MCF 10A (cell line): ENCODE data around the gene TRIM54. TPM values are rescaled to one million over a fixed set of nuclear protein-coding genes. Genes with fewer than 3 reads are reported as not detected.

Experiments used
- BruUV-seq: library from RNA; stranded (reverse); fragments of 400-500 nt; replicated peaks from 2 replicates; lab custom pipeline; 2021; lab: Mats Ljungman, UMichigan
- CTCF ChIA-PET: fragments of 300-600 bp; sonication (Branson Sonifier 250); formaldehyde crosslinking; extraction: SDS; loops from one replicate; lab custom pipeline; 2021; ENCODE audit warnings: antibody characterized with exemption, inconsistent platforms; lab: Yijun Ruan, JAX
- POLR2A ChIA-PET: fragments of 300-600, 350-650 bp; sonication (Branson Sonifier 250); formaldehyde crosslinking; extraction: SDS; loops from one replicate; lab custom pipeline; 2020; ENCODE audit warnings: antibody characterized with exemption, inconsistent platforms; lab: Yijun Ruan, JAX
- DNase-seq: peaks from one replicate; pipeline ENCODE4 v3.0.0-alpha.2; 2018; ENCODE audit not compliant: unreplicated experiment
- H3K27ac Mint-ChIP-seq: one replicate; pipeline ENCODE4 v1.8.0; 2022; ENCODE audit warnings: mild to moderate bottlenecking, low read depth, mixed read lengths; ENCODE audit not compliant: unreplicated experiment
- H3K27me3 Mint-ChIP-seq: one replicate; pipeline ENCODE4 v1.8.0; 2022; ENCODE audit warnings: mixed read lengths; ENCODE audit not compliant: insufficient read depth, unreplicated experiment
- H3K36me3 Mint-ChIP-seq: one replicate; pipeline ENCODE4 v1.8.0; 2022; ENCODE audit warnings: mild to moderate bottlenecking, moderate library complexity, mixed read lengths; ENCODE audit not compliant: insufficient read depth, unreplicated experiment
- H3K4me1 Mint-ChIP-seq: one replicate; pipeline ENCODE4 v1.8.0; 2022; ENCODE audit warnings: mixed read lengths; ENCODE audit not compliant: insufficient read depth, unreplicated experiment
- H3K4me3 Mint-ChIP-seq: one replicate; pipeline ENCODE4 v1.8.0; 2022; ENCODE audit warnings: mild to moderate bottlenecking, moderate library complexity, mixed read lengths; ENCODE audit not compliant: unreplicated experiment
- H3K9me3 Mint-ChIP-seq: one replicate; pipeline ENCODE4 v1.8.0; 2022; ENCODE audit warnings: mixed read lengths; ENCODE audit not compliant: unreplicated experiment
- CTCF ChIP-seq: fragments of 200-600 bp; IDR thresholded peaks from one replicate; pipeline ENCODE4 v1.8.0; 2022; ENCODE audit warnings: antibody characterized with exemption, mild to moderate bottlenecking; ENCODE audit not compliant: unreplicated experiment
- intact Hi-C: fragments of 100-400 bp; cut with micrococcal nuclease; formaldehyde crosslinking; loops from 2 replicates; pipeline ENCODE4 v1.14.1; 2022
- total RNA-seq: library from RNA; stranded (reverse); gene quantifications from 2 replicates; pipeline ENCODE4 v1.2.3, GENCODE V29; 2022

The TRIM54 gene
- total RNA-seq, 1 experiment from 2014 or later, result not detected

DNA sequence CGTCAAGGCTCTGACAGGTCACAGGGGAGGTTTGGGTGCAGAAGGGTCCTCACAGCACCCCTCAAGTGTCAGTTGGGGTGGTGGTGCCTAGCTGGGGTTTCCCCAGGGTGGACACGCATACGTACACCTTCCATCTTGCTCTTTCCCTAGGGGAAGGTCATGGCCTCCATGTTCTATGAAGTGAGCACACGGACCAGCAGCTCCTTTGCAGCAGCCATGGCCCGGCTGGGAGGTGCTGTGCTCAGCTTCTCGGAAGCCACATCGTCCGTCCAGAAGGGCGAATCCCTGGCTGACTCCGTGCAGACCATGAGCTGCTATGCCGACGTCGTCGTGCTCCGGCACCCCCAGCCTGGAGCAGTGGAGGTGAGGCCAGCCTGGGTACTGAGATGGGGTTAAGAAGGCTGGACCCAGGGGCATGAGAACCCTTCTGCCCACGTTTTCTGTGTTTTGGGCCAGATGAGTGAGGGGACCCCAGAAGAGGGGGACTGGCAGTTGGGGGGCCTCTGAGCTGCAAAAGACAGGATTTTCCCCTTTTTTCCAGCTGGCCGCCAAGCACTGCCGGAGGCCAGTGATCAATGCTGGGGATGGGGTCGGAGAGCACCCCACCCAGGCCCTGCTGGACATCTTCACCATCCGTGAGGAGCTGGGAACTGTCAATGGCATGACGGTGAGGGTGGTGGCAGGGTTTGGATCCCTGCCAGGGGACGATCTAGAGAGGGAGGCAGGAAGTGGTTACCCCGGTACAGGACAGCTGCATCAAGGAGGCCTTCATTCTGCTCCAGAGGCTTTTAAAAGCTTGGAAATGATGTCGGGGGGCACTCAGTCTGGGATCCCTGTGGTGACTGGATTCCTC is 40.2 kb upstream of the TRIM54 start:
- no TSS peak for BruUV-seq

GRCh38 chr2:27242614-27242951 is 39.6 kb upstream of the TRIM54 start:
- intact Hi-C loops, result no loop called here
- Mint-ChIP-seq H3K27me3 (no peaks in the 10 kb centered on the region), H3K4me1 (no peaks in the 10 kb centered on the region), H3K9me3 (no peaks in the 10 kb centered on the region), H3K36me3 (peaks cover 59% of the 10 kb centered on the region), H3K4me3 (no peak overlapping the region), H3K27ac (no peak overlapping the region)
- ChIA-PET POLR2A (no interaction called here), CTCF (interaction anchor here (0.7 to 1.0 kb wide), 2 partner anchors 21 to 140 kb away, joined by 4 read pairs; no protein-coding TSS in a partner anchor)
- TF ChIP-seq CTCF, result no peak
- DNase-seq, result no peak
- BruUV-seq, result no TSS peak

More for the DNA sequence above, 40.2 kb upstream of the TRIM54 start:
- Mint-ChIP-seq H3K4me3 (no peak overlapping the region), H3K9me3 (no peaks in the 10 kb centered on the region), H3K4me1 (no peaks in the 10 kb centered on the region), H3K27ac (no peak overlapping the region), H3K27me3 (no peaks in the 10 kb centered on the region), H3K36me3 (peaks cover 65% of the 10 kb centered on the region)
- TF ChIP-seq CTCF, result no peak
- intact Hi-C loops, result no loop called here
- ChIA-PET POLR2A (no interaction called here), CTCF (interaction anchor here (1.0 to 1.4 kb wide), 7 partner anchors 34 to 140 kb away, joined by 3 to 8 read pairs (median 4); partner anchors contain the start of gene DNAJC5G)
- DNase-seq, result no peak

DNA sequence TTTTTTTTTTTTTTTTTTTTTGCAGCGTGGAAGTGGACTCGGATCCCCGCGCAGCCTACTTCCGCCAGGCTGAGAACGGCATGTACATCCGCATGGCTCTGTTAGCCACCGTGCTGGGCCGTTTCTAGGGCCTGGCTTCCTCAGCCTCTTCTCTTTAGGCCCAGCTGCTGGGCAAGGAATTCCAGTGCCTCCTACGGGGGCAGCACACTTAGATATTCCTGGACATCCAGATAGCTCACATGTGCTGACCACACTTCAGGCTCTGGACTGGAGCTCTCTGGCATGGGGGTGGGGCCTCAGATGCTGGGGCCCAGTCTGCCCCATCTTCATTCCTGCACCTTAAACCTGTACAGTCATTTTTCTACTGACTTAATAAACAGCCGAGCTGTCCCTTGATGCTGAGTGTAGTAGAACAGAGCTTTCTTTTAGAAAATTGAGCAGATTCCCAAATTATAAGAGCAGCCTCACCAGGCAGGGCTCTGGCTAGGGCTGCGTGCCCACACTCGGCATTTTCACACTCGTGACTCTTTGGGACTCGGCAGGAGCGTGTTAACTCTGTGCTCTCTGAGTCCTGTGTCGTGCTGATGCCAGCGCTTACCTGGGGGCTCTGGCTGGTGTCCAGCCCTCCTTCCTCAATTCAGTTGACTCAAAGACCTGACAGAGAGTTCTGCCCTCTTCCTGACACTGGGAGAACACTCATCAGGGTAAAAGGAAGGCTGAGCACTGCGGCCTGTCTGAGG is 38.7 kb upstream of the TRIM54 start:
- Mint-ChIP-seq H3K4me1 (no peaks in the 10 kb centered on the region), H3K27me3 (no peaks in the 10 kb centered on the region), H3K9me3 (no peaks in the 10 kb centered on the region), H3K27ac (no peak overlapping the region), H3K4me3 (no peak overlapping the region), H3K36me3 (peaks cover 51% of the 10 kb centered on the region)
- ChIA-PET POLR2A (no interaction called here), CTCF (no interaction called here)
- intact Hi-C loops, result no loop called here
- DNase-seq, result no peak
- TF ChIP-seq CTCF, result no peak
- BruUV-seq, result TSS peak; percentile 38

GRCh38 chr2:27245116-27245515 is 37.1 kb upstream of the TRIM54 start:
- H3K27me3 Mint-ChIP-seq, result no peaks in the 10 kb centered on the region
- no peak overlapping the region for H3K27ac Mint-ChIP-seq
- H3K4me1 Mint-ChIP-seq, result peaks cover 6% of the 10 kb centered on the region
- no peaks in the 10 kb centered on the region for H3K9me3 Mint-ChIP-seq
- CTCF ChIA-PET, result interaction anchor here (1.0 kb wide), 1 partner anchor 138 kb away, joined by 4 read pairs; no protein-coding TSS in a partner anchor
- DNase-seq, result no peak
- POLR2A ChIA-PET, result interaction anchor here (1.0 to 1.4 kb wide), 2 partner anchors 11 to 34 kb away, joined by 3 to 4 read pairs; no protein-coding TSS in a partner anchor
- peaks cover 45% of the 10 kb centered on the region for H3K36me3 Mint-ChIP-seq
- no peak overlapping the region for H3K4me3 Mint-ChIP-seq
- BruUV-seq, result no TSS peak
- no peak for TF ChIP-seq CTCF
- intact Hi-C loops, result no loop called here
